22Rv1 (cell line): ENCODE results near the gene MPP3.

ENCODE experiments used
- ZFX ChIP-seq: fragments of 450-650 bp; IDR thresholded peaks from 2 replicates; pipeline ENCODE4 v1.6.1; 2017; ENCODE audit warnings: antibody characterized with exemption, borderline replicate concordance
- TF ChIP-seq, protein P1 (sequence below): fragments of 450-650 bp; IDR thresholded peaks from 2 replicates; pipeline ENCODE4 v1.5.1; 2017; ENCODE audit warnings: mild to moderate bottlenecking

DNA sequence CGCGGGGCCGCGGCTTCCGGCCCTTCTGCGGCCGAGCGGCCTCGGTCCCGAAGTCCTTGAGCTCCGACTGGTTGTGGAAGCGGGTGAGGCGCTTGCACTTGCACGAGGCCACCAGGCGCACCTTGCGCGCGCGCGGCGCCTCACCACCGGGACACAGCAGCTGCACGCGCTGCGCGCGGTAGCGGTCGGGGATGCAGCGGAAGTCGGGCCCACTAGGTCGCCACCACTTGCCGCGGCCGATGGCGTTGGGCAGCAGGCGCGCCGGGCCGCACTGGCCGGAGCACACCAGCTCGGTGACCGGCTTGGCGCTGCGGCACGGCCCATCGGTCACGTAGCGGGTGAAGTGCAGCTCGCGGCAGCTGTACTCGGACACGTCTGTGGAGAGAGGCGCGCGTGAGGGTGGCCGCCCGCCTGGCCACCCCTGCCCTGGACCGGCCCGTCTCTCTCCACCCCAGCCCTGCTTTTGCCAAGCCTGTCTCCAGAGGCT lies 77.5 kb downstream of the MPP3 start:
- TF ChIP-seq, protein P1, sequence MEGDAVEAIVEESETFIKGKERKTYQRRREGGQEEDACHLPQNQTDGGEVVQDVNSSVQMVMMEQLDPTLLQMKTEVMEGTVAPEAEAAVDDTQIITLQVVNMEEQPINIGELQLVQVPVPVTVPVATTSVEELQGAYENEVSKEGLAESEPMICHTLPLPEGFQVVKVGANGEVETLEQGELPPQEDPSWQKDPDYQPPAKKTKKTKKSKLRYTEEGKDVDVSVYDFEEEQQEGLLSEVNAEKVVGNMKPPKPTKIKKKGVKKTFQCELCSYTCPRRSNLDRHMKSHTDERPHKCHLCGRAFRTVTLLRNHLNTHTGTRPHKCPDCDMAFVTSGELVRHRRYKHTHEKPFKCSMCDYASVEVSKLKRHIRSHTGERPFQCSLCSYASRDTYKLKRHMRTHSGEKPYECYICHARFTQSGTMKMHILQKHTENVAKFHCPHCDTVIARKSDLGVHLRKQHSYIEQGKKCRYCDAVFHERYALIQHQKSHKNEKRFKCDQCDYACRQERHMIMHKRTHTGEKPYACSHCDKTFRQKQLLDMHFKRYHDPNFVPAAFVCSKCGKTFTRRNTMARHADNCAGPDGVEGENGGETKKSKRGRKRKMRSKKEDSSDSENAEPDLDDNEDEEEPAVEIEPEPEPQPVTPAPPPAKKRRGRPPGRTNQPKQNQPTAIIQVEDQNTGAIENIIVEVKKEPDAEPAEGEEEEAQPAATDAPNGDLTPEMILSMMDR: no peak
- TF ChIP-seq ZFX: no peak
